CD4-positive, alpha-beta T cell treated with Interleukin-10 for 1 hour (primary cell): ENCODE data around the gene TNIK.

Source experiments
- DNase-seq: peaks from one replicate; pipeline ENCODE4 v3.0.0-alpha.2; 2020

Gene TNIK

GRCh38 chr3:171184372-171184771, 275.8 kb downstream of the TNIK start:
- DNase-seq = no peak

- DNase-seq = no peak
Observed at GRCh38 chr3:171183042-171183441, 277.2 kb downstream of the TNIK start.

GRCh38 chr3:171181907-171182690, 278.1 kb downstream of the TNIK start:
- DNase-seq = no peak

GRCh38 chr3:171178714-171179113, 281.5 kb downstream of the TNIK start:
- no peak for DNase-seq

- no peak for DNase-seq
Observed at GRCh38 chr3:171177553-171177952, 282.7 kb downstream of the TNIK start.

GRCh38 chr3:171177056-171177455, 283.1 kb downstream of the TNIK start:
- DNase-seq = no peak

GRCh38 chr3:171176244-171176933, 283.8 kb downstream of the TNIK start:
- no peak for DNase-seq

GRCh38 chr3:171175741-171176234, 284.4 kb downstream of the TNIK start:
- DNase-seq = no peak

GRCh38 chr3:171173736-171174135, 286.5 kb downstream of the TNIK start:
- DNase-seq = no peak

- DNase-seq = peak; percentile 17
Observed at GRCh38 chr3:171172070-171172469, 288.1 kb downstream of the TNIK start.

GRCh38 chr3:171169866-171170265, 290.3 kb downstream of the TNIK start:
- DNase-seq = no peak

- DNase-seq = no peak
Observed at GRCh38 chr3:171169443-171169842, 290.8 kb downstream of the TNIK start.

GRCh38 chr3:171168551-171168950, 291.7 kb downstream of the TNIK start:
- DNase-seq = no peak

GRCh38 chr3:171168086-171168485, 292.1 kb downstream of the TNIK start:
- no peak for DNase-seq

GRCh38 chr3:171165983-171166382, 294.2 kb downstream of the TNIK start:
- DNase-seq = no peak

GRCh38 chr3:171165499-171165921, 294.7 kb downstream of the TNIK start:
- DNase-seq = no peak

- no peak for DNase-seq
Observed at GRCh38 chr3:171164067-171164465, 296.1 kb downstream of the TNIK start.

GRCh38 chr3:171163101-171164066, 296.8 kb downstream of the TNIK start:
- DNase-seq = peak; percentile 54

- DNase-seq = no peak
Observed at GRCh38 chr3:171160325-171160724, 299.9 kb downstream of the TNIK start.

GRCh38 chr3:171159822-171160157, 300.4 kb downstream of the TNIK start:
- no peak for DNase-seq

- no peak for DNase-seq
Observed at GRCh38 chr3:171159024-171159821, 301.0 kb downstream of the TNIK start.

GRCh38 chr3:171157980-171158379, 302.2 kb downstream of the TNIK start:
- DNase-seq = no peak
